ENCODE measurements around the gene DNAI2.
"Not testable (repeated sequence)": the region's sequence is repeated elsewhere in the genome, so short reads cannot be mapped to it uniquely, and the experiment has no call there.

The DNAI2 gene

GRCh38 chr17:74260525-74260850 is 13.5 kb upstream of the DNAI2 start:
- in situ Hi-C loops (cut with MboI; ENCODE audit: low pct_unique_long_range_greater_than_20kb, low sequenced_read_pairs, unreplicated experiment): no loop called here
- DNase-seq (ENCODE audit: low spot score): no peak
- no peak for TF ChIP-seq CTCF (IDR thresholded peaks at IDR 0.05; ENCODE audit: extremely low read depth, insufficient read depth, missing control alignments)

- DNase-seq (ENCODE audit: low spot score): no peak
- no peak for TF ChIP-seq CTCF (IDR thresholded peaks at IDR 0.05; ENCODE audit: extremely low read depth, insufficient read depth, missing control alignments)
- in situ Hi-C loops (cut with MboI; ENCODE audit: low pct_unique_long_range_greater_than_20kb, low sequenced_read_pairs, unreplicated experiment): no loop called here
Observed at GRCh38 chr17:74262601-74263000, 11.4 kb upstream of the DNAI2 start.

GRCh38 chr17:74267054-74267453 is 7.0 kb upstream of the DNAI2 start:
- DNase-seq (ENCODE audit: low spot score); in situ Hi-C loops (cut with MboI; ENCODE audit: low pct_unique_long_range_greater_than_20kb, low sequenced_read_pairs, unreplicated experiment): not testable (repeated sequence)

- in situ Hi-C loops (cut with MboI; ENCODE audit: low pct_unique_long_range_greater_than_20kb, low sequenced_read_pairs, unreplicated experiment): no loop called here
- TF ChIP-seq CTCF (IDR thresholded peaks at IDR 0.05; ENCODE audit: extremely low read depth, insufficient read depth, missing control alignments): no peak
- DNase-seq (ENCODE audit: low spot score): no peak
Observed at GRCh38 chr17:74267579-74267978, 6.5 kb upstream of the DNAI2 start.

- TF ChIP-seq CTCF (IDR thresholded peaks at IDR 0.05; ENCODE audit: extremely low read depth, insufficient read depth, missing control alignments): no peak
- DNase-seq (ENCODE audit: low spot score): no peak
- in situ Hi-C loops (cut with MboI; ENCODE audit: low pct_unique_long_range_greater_than_20kb, low sequenced_read_pairs, unreplicated experiment): no loop called here
Observed at GRCh38 chr17:74267987-74268499, 6.0 kb upstream of the DNAI2 start.

GRCh38 chr17:74268558-74268957 is 5.5 kb upstream of the DNAI2 start:
- in situ Hi-C loops (cut with MboI; ENCODE audit: low pct_unique_long_range_greater_than_20kb, low sequenced_read_pairs, unreplicated experiment): no loop called here
- no peak for TF ChIP-seq CTCF (IDR thresholded peaks at IDR 0.05; ENCODE audit: extremely low read depth, insufficient read depth, missing control alignments)
- DNase-seq (ENCODE audit: low spot score): no peak

GRCh38 chr17:74270333-74270732 is 3.7 kb upstream of the DNAI2 start:
- in situ Hi-C loops (cut with MboI; ENCODE audit: low pct_unique_long_range_greater_than_20kb, low sequenced_read_pairs, unreplicated experiment): no loop called here
- TF ChIP-seq CTCF (IDR thresholded peaks at IDR 0.05; ENCODE audit: extremely low read depth, insufficient read depth, missing control alignments): no peak
- DNase-seq (ENCODE audit: low spot score): no peak

All from GM13977 (cell line).